Urothelium cell line (cell line): Measurements from ENCODE around the gene RESP18.

Experiments used
- DNase-seq: peaks from one replicate; pipeline ENCODE4 v3.0.0; 2011; ENCODE audit warnings: low spot score, mixed read lengths
- FAIRE-seq: peaks from 2 replicates; lab custom pipeline; 2011; peaks lifted over from hg19 to GRCh38; lab: Jason Lieb, UNC

RESP18 gene

GRCh38 chr2:219279151-219279915, 53.2 kb downstream of the RESP18 start, which contains the start of gene DNAJB2:
DNAJB2 (plus strand) TSS chr2:219279366; CDS start chr2:219279834, 468 bp downstream.
- peak; percentile 88 for FAIRE-seq
- peak; percentile 99 for DNase-seq

- no peak for FAIRE-seq
- no peak for DNase-seq
Observed at GRCh38 chr2:219278655-219279150, 53.8 kb downstream of the RESP18 start.

- DNase-seq (peak; percentile 77), FAIRE-seq (peak; percentile 48)
Observed at GRCh38 chr2:219277703-219278654, 54.6 kb downstream of the RESP18 start.
